Subcutaneous adipose tissue (tissue), 4 donors: ENCODE results near the gene ATP1B2. TPM values are rescaled to one million over a fixed set of nuclear protein-coding genes. Genes with fewer than 3 reads are reported as not detected.

Experiments
- total RNA-seq, 4 donors: library from RNA; depleted of rRNA; stranded (reverse); fragments of >200 nt; gene quantifications; one replicate each; pipeline ENCODE4 v1.1.0, GENCODE V29; 2016
- TF ChIP-seq, protein P1 (sequence below): fragments of 450-650 bp; IDR thresholded peaks from one replicate; pipeline ENCODE4 v1.5.1; 2016; ENCODE audit warnings: low read depth, mild to moderate bottlenecking, control low read depth, antibody characterized with exemption, moderate library complexity

Gene ATP1B2
- total RNA-seq, 4 donors from 2014 or later: 0.38 TPM; not detected in 3

DNA sequence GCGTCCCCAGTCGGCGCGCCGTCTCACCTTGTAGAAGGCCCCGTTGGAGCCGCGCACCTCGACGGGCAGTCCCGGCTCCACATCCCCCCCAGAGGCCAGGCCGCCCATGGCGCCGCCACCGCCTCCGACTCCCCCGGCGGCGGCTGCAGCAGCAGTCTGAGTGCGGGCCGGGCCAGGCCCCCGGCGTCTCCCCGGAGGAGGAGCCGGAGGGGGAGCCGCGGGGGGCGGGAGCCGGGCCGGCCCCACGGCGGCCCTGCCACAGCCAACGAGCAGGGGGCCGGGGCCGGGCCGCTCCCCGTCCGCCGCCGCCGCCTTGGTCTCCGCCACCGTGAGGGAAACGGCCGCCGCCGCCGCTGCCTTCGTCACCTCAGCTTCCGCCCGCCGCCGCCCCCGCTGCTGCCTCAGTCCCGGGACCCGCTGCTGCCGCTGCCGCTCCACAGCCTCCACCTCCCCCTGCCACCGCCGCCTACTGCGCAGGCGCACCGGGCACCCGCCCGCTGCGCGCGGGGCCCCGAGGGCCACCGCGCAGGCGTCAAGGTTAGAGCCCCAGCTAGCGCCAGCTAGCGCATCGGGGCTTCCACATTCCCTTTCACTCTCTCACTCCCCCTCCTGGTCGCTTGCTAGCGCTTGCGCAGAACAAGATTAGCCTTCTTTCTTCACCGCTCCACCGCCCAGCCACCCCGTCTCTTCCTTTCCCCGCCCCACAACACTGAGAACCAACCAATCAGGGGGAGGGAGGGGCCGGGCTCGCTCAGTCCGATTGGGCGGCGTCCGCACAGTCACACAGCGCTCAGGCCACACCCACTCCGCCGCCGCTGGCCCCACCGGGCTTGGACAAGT lies 36.1 kb upstream of the ATP1B2 start, which contains the start of gene FXR2:
Gene FXR2 (minus strand): TSS at position 473 of the 840 bp plus-strand sequence. CDS start 365 bp downstream, at position 108.
- TF ChIP-seq, protein P1, sequence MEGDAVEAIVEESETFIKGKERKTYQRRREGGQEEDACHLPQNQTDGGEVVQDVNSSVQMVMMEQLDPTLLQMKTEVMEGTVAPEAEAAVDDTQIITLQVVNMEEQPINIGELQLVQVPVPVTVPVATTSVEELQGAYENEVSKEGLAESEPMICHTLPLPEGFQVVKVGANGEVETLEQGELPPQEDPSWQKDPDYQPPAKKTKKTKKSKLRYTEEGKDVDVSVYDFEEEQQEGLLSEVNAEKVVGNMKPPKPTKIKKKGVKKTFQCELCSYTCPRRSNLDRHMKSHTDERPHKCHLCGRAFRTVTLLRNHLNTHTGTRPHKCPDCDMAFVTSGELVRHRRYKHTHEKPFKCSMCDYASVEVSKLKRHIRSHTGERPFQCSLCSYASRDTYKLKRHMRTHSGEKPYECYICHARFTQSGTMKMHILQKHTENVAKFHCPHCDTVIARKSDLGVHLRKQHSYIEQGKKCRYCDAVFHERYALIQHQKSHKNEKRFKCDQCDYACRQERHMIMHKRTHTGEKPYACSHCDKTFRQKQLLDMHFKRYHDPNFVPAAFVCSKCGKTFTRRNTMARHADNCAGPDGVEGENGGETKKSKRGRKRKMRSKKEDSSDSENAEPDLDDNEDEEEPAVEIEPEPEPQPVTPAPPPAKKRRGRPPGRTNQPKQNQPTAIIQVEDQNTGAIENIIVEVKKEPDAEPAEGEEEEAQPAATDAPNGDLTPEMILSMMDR: no peak

GRCh38 chr17:7615265-7615747 lies 35.4 kb upstream of the ATP1B2 start:
- TF ChIP-seq, protein P1: no peak

GRCh38 chr17:7618608-7619007 lies 32.1 kb upstream of the ATP1B2 start:
- TF ChIP-seq, protein P1: no peak

GRCh38 chr17:7620835-7621234 lies 29.9 kb upstream of the ATP1B2 start:
- TF ChIP-seq, protein P1: no peak

DNA sequence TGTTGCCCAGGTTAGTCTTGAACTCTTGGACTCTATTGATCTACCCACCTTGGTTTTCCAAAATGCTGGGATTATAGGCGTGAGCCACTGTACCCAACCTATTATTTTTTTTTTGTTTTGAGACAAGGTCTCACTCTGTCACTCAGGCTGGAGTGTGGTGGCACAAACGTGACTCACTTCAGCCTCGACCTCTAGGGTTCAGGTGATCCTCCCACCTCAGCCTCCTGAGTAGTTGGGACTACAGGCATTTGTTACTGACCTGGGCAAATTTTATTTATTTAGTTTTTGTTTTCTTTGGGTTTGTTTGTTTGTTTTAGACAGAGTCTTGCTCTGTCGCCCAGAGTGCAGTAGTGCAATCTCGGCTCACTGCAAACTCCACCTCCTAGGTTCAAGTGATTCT lies 27.1 kb upstream of the ATP1B2 start:
- TF ChIP-seq, protein P1: no peak

- TF ChIP-seq, protein P1: no peak
These were observed 24.4 kb upstream of the ATP1B2 start for GRCh38 chr17:7626307-7626706.

DNA sequence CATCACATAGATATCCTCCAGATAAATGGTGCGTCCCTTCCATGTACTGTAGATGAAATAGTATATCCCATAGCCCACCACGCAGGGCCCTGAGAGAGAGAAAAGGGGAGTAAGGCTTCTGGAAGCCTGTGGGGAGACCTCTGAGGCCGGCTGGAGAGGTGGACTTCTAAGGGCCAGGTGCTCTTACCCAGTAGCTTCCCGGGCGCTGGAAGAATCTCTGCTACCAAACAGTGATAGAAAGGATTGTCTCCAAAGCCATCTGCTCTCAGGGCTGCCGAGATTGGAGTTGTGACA lies 23.8 kb upstream of the ATP1B2 start:
- TF ChIP-seq, protein P1: no peak
